MM.1S (cell line): ENCODE data around the gene GSTM4.

ENCODE experiments used
- CTCF ChIP-seq: fragments of 300-600 bp; sonication (generic); IDR thresholded peaks from 2 replicates; pipeline ENCODE4 v1.5.1; 2016; ENCODE audit warnings: antibody characterized with exemption, low read length, mixed read lengths
- EZH2phosphoT487 ChIP-seq: fragments of 300-600 bp; sonication (generic); IDR thresholded peaks from 2 replicates; pipeline ENCODE4 v1.6.1; 2018; ENCODE audit warnings: antibody characterized with exemption, low read length

DNA sequence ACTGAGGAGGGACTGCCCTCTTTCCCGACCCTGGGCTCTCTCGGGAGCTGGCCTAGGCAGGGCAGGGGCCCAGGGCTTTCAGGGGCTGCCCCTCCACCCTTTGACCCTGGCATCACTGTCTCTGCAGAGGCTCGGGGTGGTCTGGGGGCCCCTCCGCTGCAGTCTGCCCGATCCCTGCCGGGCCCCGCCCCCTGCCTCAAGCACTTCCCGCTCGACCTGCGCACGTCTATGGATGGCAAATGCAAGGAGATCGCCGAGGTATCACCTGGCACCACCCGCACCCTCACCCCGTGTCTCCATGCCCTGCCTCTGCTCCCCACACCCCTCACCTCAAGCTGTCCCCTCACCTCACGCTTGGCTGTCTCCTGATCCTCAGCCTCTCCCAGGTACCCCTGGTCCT, 30.7 kb upstream of the GSTM4 start:
- TF ChIP-seq CTCF (no peak), EZH2phosphoT487 (no peak)
